Fibroblast of lung (primary cell): Measurements from ENCODE around the gene USP6NL.

Experiments
- CTCF ChIP-seq, 2 donors: IDR thresholded peaks in 1 of 2; conservative IDR thresholded peaks in 1 of 2; 1 replicate in 1 of 2; 2 replicates in 1 of 2; pipeline ENCODE4 v1.5.1; 2011 to 2012; ENCODE audit warnings: low read length in 2 of 2, control low read depth in 1 of 2, inconsistent platforms in 1 of 2, low read depth in 1 of 2, mild to moderate bottlenecking in 1 of 2
- EZH2 ChIP-seq: IDR thresholded peaks from 2 replicates; pipeline ENCODE4 v1.5.1; 2012; ENCODE audit warnings: low read length, control low read depth, mild to moderate bottlenecking; ENCODE audit errors: missing control alignments

- TF ChIP-seq CTCF (conservative IDR thresholded peaks at IDR 0.05 in 1 of 2, IDR thresholded peaks at IDR 0.05 in 1 of 2; ENCODE audit: low read depth in 1 of 2, low read length in 2 of 2) = no peak
- TF ChIP-seq EZH2 = no peak
Observed at GRCh38 chr10:11465406-11465805, 146.0 kb downstream of the USP6NL start.
